MG63 (cell line): ENCODE data around the gene KRT76. TPM values are rescaled to one million over a fixed set of nuclear protein-coding genes. Genes with fewer than 3 reads are reported as not detected.
"Not testable (repeated sequence)": the region's sequence is repeated elsewhere in the genome, so short reads cannot be mapped to it uniquely, and the experiment has no call there.

Experiments
- DNase-seq: peaks from one replicate; pipeline ENCODE4 v3.0.0-alpha.2; 2020
- H3K27me3 ChIP-seq: fragments of 250-450 bp; sonication (Bioruptor Pico); 2 replicates; pipeline ENCODE4 v1.5.1; 2020; ENCODE audit warnings: mild to moderate bottlenecking, moderate library complexity
- H3K36me3 ChIP-seq: fragments of 250-450 bp; sonication (Bioruptor Pico); 2 replicates; pipeline ENCODE4 v1.5.1; 2020; ENCODE audit warnings: mild to moderate bottlenecking, moderate library complexity
- H3K4me3 ChIP-seq: fragments of 250-450 bp; sonication (Bioruptor Pico); 2 replicates; pipeline ENCODE4 v1.5.1; 2020; ENCODE audit warnings: mild to moderate bottlenecking, moderate library complexity
- H3K9me3 ChIP-seq: fragments of 250-450 bp; sonication (Bioruptor Pico); 2 replicates; pipeline ENCODE4 v1.5.1; 2020; ENCODE audit warnings: mild to moderate bottlenecking, moderate library complexity
- total RNA-seq: library from RNA; depleted of rRNA; stranded (reverse); fragments of >200 nt; shearing (Covaris generic); gene quantifications from 2 replicates; pipeline ENCODE4 v1.2.3, GENCODE V29; 2014; ENCODE audit warnings: low replicate concordance

Gene KRT76
- total RNA-seq, 1 experiment from 2014 or later: not detected

- no peak for DNase-seq
- no peak overlapping the region for H3K4me3 ChIP-seq
- H3K27me3 ChIP-seq: no peaks in the 10 kb centered on the region; the same call in 1 of the 2 replicates
- H3K36me3 ChIP-seq: no peaks in the 10 kb centered on the region
- H3K9me3 ChIP-seq: no peaks in the 10 kb centered on the region
Observed at GRCh38 chr12:52805739-52806138, 28.6 kb upstream of the KRT76 start.

- Histone ChIP-seq H3K4me3 (no peak overlapping the region), H3K9me3 (no peaks in the 10 kb centered on the region), H3K36me3 (no peaks in the 10 kb centered on the region), H3K27me3 (no peaks in the 10 kb centered on the region; the same call in 1 of the 2 replicates)
- no peak for DNase-seq
Observed at GRCh38 chr12:52805000-52805399, 27.9 kb upstream of the KRT76 start.

- DNase-seq: no peak
- Histone ChIP-seq H3K9me3 (no peaks in the 10 kb centered on the region), H3K36me3 (no peaks in the 10 kb centered on the region), H3K4me3 (no peak overlapping the region), H3K27me3 (no peaks in the 10 kb centered on the region)
Observed at GRCh38 chr12:52802442-52802841, 25.3 kb upstream of the KRT76 start.

DNA sequence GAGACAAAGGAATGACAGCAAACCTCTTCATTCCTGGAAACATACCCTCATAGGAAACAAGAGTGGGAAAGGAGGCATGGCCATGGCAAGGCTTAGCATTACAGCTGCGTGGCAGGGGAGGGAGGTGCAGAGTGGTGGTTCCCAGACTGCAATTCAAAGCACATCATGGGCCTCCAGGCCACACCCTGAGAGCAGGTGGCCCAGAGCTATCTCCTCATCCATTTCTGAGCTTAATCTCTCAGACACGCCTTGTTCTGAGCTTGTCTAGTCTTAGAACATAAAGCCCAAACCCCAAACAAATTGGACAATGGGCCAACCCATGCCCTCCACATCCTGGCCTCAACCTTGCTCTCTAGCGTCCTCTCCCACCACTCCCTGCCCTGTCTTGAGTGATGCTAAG lies 24.6 kb upstream of the KRT76 start:
- no peak for DNase-seq
- Histone ChIP-seq H3K27me3 (no peaks in the 10 kb centered on the region), H3K9me3 (no peaks in the 10 kb centered on the region), H3K4me3 (no peak overlapping the region), H3K36me3 (no peaks in the 10 kb centered on the region)

- no peaks in the 10 kb centered on the region for H3K27me3 ChIP-seq
- no peak for DNase-seq
- H3K9me3 ChIP-seq: no peaks in the 10 kb centered on the region
Observed at GRCh38 chr12:52800259-52800917, 23.2 kb upstream of the KRT76 start.

DNA sequence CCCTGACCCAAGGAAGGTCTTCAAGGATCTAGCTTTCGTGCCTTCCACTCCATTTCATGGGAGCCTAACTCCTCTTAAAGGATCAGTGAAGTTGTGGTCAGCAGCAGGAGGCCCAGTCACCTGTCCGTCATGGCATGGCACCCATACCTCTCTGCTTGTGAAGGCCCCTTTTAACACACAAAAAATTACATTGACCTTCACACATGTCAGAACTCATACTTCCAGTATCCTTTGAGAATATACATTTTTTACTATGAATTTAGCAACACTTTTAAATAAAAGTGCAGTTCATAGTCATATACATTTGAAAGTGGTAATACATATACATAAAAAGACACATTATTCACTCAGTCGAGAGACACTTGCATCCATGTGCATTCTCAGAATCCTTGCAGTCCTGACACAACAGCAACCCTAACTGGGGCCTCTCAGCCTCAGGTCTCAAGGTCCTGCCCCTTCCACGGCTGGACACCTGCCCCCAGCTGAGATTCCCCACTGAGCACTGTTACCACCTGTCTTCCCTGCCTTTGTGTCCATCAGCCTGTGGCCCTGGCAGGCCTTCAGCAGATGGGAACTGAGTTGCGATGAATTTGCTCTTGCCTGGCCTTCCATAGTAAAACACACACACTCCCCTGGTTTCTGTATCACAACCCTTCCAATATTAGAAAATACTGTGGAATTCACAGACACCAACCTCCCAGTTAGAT lies 22.5 kb upstream of the KRT76 start:
- Histone ChIP-seq H3K27me3 (no peaks in the 10 kb centered on the region), H3K4me3 (no peak overlapping the region), H3K36me3 (no peaks in the 10 kb centered on the region), H3K9me3 (no peaks in the 10 kb centered on the region)
- no peak for DNase-seq

More at GRCh38 chr12:52800259-52800917, 23.2 kb upstream of the KRT76 start:
- Histone ChIP-seq H3K4me3 (no peak overlapping the region), H3K36me3 (no peaks in the 10 kb centered on the region)

- Histone ChIP-seq H3K27me3 (no peaks in the 10 kb centered on the region), H3K36me3 (no peaks in the 10 kb centered on the region), H3K9me3 (no peaks in the 10 kb centered on the region), H3K4me3 (no peak overlapping the region)
- no peak for DNase-seq
Observed at GRCh38 chr12:52798671-52799504, 21.7 kb upstream of the KRT76 start.

DNA sequence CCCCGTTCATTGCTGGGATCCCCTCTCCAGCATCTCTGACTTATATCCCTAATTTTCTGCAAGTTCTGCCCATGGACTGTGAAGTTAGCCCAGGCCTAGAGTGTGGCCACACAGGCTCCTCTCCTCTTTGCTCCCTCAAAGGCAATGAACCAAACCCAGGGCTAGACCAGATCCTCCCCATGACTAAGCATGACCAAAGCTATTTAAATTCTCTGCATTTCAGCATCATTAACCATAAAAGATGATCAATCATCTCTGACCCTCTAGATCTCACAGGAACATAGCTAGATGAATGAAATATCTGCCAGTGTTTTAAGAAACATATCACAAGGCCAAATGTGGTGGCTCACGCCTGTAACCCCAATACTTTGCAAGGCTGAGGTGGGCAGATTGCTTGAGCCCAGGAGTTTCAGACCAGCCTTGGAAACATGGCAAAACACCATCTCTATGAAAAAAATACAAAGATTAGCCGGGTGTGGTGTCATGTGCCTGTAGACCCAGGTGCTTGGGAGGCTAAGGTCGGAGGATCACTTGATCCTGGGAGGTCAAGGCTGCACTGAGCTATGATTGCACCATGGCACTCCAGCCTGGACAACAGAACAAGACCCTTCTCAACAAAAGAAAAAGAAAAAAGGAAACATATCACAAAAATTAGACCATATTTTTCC lies 21.0 kb upstream of the KRT76 start:
- DNase-seq: peak; percentile 15
- Histone ChIP-seq H3K27me3 (no peaks in the 10 kb centered on the region), H3K9me3 (no peaks in the 10 kb centered on the region), H3K4me3 (no peak overlapping the region), H3K36me3 (no peaks in the 10 kb centered on the region)

DNA sequence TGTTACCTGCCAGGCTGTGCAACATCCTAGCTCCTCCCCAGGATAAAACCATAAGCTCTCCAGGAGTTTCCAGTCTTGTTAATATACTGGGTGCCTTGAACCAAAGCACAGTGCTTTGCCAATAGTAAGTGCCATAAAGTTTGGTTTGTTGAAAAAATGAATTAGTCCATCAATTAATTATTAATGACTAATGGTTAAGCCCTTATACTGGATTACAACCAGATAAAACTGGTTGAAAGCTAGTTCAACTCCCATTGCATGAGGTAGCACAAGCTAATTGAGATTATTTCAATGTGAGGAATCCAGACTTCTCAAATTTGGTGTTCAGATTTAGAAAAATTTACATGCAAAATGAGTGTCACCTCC lies 20.4 kb upstream of the KRT76 start:
- no peaks in the 10 kb centered on the region for H3K36me3 ChIP-seq
- H3K4me3 ChIP-seq: no peak overlapping the region
- H3K27me3 ChIP-seq: no peaks in the 10 kb centered on the region
- DNase-seq: no peak
- no peaks in the 10 kb centered on the region for H3K9me3 ChIP-seq

DNA sequence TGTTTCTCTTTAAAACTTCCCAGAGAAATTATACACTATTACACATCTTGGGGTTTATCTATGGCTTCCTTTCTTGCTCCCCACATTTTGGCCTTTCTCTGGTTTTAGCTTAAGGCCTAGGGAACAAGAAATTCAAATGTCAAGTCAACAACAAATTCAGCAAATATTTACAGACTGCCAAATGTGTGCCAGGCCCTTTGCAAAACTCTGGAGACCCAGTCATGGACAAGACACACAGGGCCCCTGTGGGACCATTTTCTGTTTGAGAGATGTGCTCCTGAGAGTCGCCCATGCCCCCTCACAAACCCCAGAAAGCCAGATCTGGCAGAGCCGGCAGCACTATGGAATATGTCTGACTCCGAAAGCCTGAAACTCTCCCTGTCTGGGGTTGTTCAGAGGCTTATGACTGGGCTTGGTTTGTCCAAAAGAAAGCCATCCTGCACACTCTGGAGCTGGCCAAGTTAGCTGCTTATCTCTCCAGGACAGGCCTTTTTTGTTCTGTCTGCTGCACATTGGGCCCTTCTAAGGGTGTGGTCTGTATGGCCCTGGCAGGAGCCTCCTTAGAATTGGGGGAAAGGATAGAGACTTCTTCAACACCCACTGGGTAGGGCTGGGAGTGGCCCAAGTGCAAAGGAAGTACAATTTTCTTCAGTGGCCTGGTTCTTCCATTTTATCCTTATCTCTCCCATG lies 19.8 kb upstream of the KRT76 start:
- no peak for DNase-seq
- H3K4me3 ChIP-seq: no peak overlapping the region
- no peaks in the 10 kb centered on the region for H3K9me3 ChIP-seq
- no peaks in the 10 kb centered on the region for H3K36me3 ChIP-seq
- no peaks in the 10 kb centered on the region for H3K27me3 ChIP-seq

GRCh38 chr12:52796429-52796794 lies 19.3 kb upstream of the KRT76 start:
- Histone ChIP-seq H3K36me3 (no peaks in the 10 kb centered on the region), H3K9me3 (no peaks in the 10 kb centered on the region), H3K4me3 (no peak overlapping the region), H3K27me3 (no peaks in the 10 kb centered on the region)
- DNase-seq: no peak

GRCh38 chr12:52795694-52796428 lies 18.7 kb upstream of the KRT76 start, which contains the start of gene KRT3:
KRT3 (minus strand) TSS chr12:52796117; CDS start chr12:52796042, 75 bp downstream.
- Histone ChIP-seq H3K27me3 (no peaks in the 10 kb centered on the region), H3K36me3 (no peaks in the 10 kb centered on the region), H3K4me3 (no peak within 1 kb of the TSS), H3K9me3 (no peaks in the 10 kb centered on the region)
- DNase-seq: no peak

DNA sequence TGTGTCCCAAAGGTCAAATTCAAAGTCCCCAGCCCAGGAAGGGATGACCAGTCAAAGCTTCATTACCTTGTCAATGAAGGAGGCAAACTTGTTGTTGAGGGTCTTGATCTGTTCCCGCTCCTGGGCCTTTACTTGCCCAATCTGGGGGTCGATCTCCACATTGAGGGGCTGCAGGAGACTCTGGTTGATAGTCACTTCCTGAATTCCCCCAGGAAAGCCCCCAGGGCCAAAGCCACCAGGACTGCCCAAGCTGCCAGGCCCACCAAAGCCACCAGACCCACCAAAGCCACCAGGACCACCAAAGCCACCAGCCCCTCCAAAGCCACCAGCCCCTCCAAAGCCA lies 18.2 kb upstream of the KRT76 start:
- H3K4me3 ChIP-seq, H3K9me3 ChIP-seq, DNase-seq, H3K36me3 ChIP-seq, H3K27me3 ChIP-seq: not testable (repeated sequence)

GRCh38 chr12:52794479-52795331 lies 17.6 kb upstream of the KRT76 start:
- Histone ChIP-seq H3K4me3 (no peak overlapping the region), H3K36me3 (no peaks in the 10 kb centered on the region), H3K27me3 (no peaks in the 10 kb centered on the region), H3K9me3 (no peaks in the 10 kb centered on the region)
- no peak for DNase-seq
